ENCODE results near the gene DPEP3.

GRCh38 chr16:67990018-67990386 is 9.7 kb upstream of the DPEP3 start:
- no peak for TF ChIP-seq POLR2AphosphoS5 (IDR thresholded peaks at IDR 0.05)
- no peak for TF ChIP-seq CTCF (IDR thresholded peaks at IDR 0.05)
